ENCODE results near the gene ZWILCH. TPM values are rescaled to one million over a fixed set of nuclear protein-coding genes. Genes with fewer than 3 reads are reported as not detected.
A peak's percentile ranks its signal among the peaks of the same experiment; 100 is the strongest.

The ZWILCH gene
- total and polyA plus RNA-seq, 9 of the 15 experiments (the other 6 are each of a cell fraction or from before 2014, with no cell fraction given) = 32.8 to 94.2 (median 52.1) TPM

GRCh38 chr15:66503780-66504562 is 1.2 kb upstream of the ZWILCH start:
- Histone ChIP-seq H4K20me1 (replicated peaks; ENCODE audit: control insufficient read depth, insufficient read depth, low read length) (peaks cover 28% of the 10 kb centered on the region), H2AFZ (ENCODE audit: low read depth, low read length) (no peak overlapping the region), H3K36me3 (ENCODE audit: control insufficient read depth, insufficient read depth, low read length) (peaks cover 52% of the 10 kb centered on the region), H3K27ac (ENCODE audit: extremely low read depth, low read depth, low read length) (peak overlapping the region; percentile 97), H3K9me1 (ENCODE audit: control insufficient read depth, insufficient read depth, low read length) (no peaks in the 10 kb centered on the region), H3K9me3 (replicated peaks; ENCODE audit: control insufficient read depth, insufficient read depth, low read depth, low read length) (no peaks in the 10 kb centered on the region), H3K4me2 (ENCODE audit: insufficient read depth, low read length) (peak overlapping the region; percentile 97), H3K4me3 (peak overlapping the region; percentile 71), H3K9ac (ENCODE audit: insufficient read depth in 1 of 2, low read depth in 2 of 2, low read length in 2 of 2) (peak overlapping the region; percentile 97 to 98), H3K79me2 (ENCODE audit: control insufficient read depth, insufficient read depth, low read length) (peaks cover 87% of the 10 kb centered on the region), H3K27me3 (ENCODE audit: control insufficient read depth in 2 of 2, insufficient read depth in 2 of 2, low read length in 2 of 2) (no peaks in the 10 kb centered on the region), H3K4me1 (replicated peaks in 1 of 2; ENCODE audit: control insufficient read depth in 2 of 2, insufficient read depth in 2 of 2, low read length in 2 of 2) (peaks cover 16 to 19% of the 10 kb centered on the region in 2 experiments)
- WGBS (ENCODE audit: insufficient coverage, low coverage, missing lambda C conversion rate) = 0% methylated on average over 12 of the region's 12 CpGs
- DNase-seq (ENCODE audit: extremely low read depth in 1 of 4, low spot score in 3 of 4) (peak in 2 of 4 experiments; percentile 26 to 32), FAIRE-seq (no peak), ATAC-seq (peak; percentile 7; the same call in 2 of the 3 replicates)
- intact Hi-C loops (cut with micrococcal nuclease) (no loop called here), in situ Hi-C loops (cut with MboI) (no loop called here)
- CTCF ChIA-PET (ENCODE audit: low intra/inter-chr PET ratio) = no interaction called here
- BruUV-seq (replicated peaks) = TSS peak; percentile 46
- POLR2A ChIA-PET = interaction anchor here (0.6 to 2.9 kb wide), 8 partner anchors 12 to 1626 kb away, joined by 3 to 8 read pairs (median 3); partner anchors contain the start of gene LCTL
- TF ChIP-seq ZNF175 (CRISPR knock-in tag; IDR thresholded peaks at IDR 0.05; ENCODE audit: low read depth) = no peak
- TF ChIP-seq KDM1A (IDR thresholded peaks at IDR 0.05) = no peak
- no peak for TF ChIP-seq ZBTB12 (CRISPR knock-in tag; IDR thresholded peaks at IDR 0.05)
- TF ChIP-seq RFX7 (CRISPR knock-in tag; IDR thresholded peaks at IDR 0.05) = 0 out of 2 replicates have a peak, but pooled peaks have one; percentile 35
- no peak for TF ChIP-seq ZNF395 (CRISPR knock-in tag; IDR thresholded peaks at IDR 0.05)
- TF ChIP-seq BRD4 (IDR thresholded peaks at IDR 0.05) = no peak; the same call in 1 of the 2 replicates
- TF ChIP-seq TCF3 (CRISPR knock-in tag; IDR thresholded peaks at IDR 0.05) = no peak; the same call in 1 of the 2 replicates
